T-helper 1 cell (primary cell): ENCODE measurements around the gene EPB41.

Experiments used
- DNase-seq, 5 donors: peaks; one replicate each; pipeline ENCODE4 v3.0.0-alpha.2; 2012 to 2020

EPB41 gene

DNA sequence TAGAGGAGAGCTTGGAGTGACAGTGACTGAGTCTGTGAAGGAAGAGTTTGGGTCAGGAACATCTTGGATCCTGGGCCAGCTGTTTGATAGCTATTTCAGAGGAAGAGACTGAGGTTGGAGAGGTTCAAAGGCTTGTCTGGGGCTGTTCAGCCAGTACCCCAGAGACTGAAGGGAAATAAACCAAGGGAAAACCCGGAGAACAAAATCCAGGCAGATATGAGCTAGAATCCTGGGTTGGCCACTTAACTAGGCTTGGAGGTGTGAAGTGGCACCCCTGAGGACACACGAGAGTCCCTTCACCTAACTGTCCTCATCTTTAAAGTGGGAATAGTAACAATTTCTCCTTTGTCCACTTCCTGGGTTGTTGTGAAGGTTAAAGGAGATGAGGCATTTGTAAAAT lies 23.1 kb upstream of the EPB41 start:
- no peak for DNase-seq

DNA sequence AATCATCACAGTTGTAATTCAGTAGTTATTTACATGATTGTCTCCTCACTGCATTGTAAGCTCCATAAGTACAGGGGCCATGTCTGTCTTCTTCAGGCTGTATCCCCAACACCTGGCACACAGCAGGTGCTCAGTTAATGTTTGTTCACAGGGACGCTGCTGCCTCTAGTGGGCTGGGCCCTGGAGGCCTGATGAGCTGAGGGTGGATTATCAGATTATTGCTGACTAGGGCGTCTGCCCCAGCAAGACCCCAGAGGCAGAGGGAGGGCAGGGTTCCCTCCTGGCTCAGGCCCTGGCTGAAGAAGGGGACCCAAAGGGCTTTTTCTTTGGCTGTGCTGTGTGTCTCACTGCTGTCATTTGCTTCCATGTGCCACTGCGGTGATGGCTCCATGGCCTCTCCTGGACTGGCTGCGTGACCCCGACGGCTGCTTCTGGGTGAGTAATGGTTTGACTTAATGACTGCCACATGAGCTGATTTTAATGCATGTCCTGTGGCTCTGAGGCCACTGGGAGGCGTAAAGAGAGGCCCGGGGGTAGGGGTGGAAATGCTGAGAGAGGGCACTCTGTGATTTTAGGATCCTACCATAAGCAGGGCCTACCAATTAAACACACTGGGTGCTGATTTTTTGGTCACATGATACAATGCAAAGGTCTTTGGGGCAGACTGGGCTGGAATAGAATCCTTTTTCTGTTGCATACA lies 20.8 kb upstream of the EPB41 start:
- no peak for DNase-seq

DNA sequence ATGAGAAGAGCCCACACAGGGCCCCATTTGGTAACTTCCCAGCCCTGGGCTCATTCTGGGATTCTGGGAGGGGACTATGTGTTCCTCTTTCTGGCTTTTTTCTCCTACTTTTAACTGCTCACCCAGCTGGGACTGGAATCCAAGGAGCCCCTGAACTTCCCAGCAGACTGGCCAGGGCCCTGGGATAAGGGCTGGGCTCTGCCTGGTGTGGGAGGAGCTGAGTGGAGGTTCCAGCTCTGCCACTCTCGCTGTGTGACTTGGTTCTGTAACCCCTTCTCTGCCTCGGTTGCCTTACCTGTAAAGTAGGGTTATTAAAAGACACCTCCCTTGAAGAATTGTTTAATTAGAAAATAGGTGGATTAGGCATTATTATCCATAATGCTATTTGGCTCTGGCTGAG lies 19.6 kb upstream of the EPB41 start:
- DNase-seq = no peak

DNA sequence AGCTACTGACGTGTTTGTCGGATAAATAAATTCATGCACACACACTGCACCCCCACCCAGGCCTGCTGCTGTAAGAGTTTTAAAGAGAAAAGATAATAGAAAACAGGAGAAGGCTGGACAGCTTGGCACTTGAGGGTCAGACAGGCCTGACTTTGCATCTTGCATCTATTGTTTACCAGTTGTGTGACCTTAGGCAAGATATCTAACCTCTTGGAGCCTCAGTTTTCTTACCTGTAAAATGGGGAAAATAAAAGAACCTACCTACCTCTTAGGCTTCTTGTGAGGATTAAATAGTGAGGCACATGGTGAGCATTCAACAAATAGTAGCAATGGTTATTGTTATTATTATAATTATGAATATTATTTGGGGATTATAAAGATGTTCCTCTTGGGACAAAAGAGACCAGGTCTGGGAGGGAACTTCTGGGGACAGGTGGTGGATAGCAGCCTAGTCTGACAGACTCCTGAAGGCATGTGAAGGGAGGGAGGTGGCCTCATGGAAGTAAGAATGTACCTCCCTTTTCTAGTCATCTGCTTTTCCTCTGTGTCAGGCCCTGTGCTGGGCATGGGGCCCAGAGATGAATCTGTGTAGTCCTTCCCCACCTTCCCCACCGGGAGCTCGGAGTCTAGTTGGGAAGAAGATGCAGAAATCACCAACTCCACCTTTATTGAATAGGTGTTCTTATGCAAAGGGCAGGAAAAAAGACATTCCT lies 18.3 kb upstream of the EPB41 start:
- no peak for DNase-seq

DNA sequence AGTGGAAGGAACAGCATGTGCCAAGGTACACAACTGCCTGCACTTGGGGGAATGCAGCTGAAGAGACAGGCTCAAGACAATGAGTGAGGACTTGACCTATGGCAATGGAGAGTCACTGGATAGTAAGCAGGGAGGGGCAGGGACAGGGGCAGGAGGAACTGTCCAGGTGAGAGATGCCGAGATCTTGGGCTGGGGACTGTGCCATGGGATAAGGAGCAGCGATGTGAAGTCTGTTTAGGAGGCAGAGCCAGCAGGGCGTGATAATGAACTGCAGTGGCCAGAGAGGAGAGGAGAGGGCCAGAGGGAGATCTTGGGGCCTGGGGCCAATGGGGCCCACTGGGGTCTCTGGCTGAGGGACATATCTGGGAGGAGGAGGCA lies 17.8 kb upstream of the EPB41 start:
- no peak for DNase-seq

DNA sequence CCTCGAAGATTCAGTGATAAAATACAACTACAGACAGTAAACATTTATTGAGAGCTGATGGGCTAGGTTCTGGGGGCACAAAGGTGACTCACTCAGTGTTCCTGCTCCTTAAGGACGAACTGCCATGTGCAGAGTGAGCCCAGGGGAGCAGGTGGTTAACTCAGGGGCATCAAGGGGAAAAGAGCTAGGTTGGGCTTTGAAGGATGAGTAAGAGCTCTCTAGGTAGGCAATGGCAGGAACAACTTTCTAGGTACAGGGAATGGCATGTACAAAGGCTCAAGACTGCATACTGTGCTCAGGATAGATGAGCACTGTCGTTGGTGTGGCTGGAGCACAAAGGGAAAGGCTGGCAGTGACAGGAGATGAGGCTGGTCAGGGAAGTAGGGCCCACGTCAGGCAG lies 16.6 kb upstream of the EPB41 start:
- DNase-seq = no peak

DNA sequence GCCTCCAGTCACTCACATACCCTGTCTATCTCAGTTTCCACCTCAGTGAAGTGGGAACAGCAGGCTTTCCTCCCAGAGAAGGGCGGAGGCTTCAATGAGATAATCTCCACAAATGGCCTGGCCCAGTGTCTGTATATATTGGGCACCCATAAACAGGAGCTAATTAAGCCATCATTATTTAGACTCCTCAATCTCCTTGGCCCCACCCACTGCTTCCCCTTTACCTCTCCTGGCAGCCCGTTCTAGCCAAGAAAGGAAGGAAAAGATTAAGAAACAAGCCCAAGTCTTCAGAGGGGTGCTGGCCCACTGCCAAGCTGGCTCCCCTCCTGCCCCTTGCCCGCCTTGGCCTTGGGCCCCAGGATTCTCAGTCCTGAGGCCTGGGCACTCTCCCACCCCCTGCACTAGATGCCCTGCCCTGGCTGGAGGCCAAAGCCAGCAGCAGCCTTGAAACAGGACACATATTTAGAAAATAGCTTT lies 15.9 kb upstream of the EPB41 start:
- DNase-seq = no peak

DNA sequence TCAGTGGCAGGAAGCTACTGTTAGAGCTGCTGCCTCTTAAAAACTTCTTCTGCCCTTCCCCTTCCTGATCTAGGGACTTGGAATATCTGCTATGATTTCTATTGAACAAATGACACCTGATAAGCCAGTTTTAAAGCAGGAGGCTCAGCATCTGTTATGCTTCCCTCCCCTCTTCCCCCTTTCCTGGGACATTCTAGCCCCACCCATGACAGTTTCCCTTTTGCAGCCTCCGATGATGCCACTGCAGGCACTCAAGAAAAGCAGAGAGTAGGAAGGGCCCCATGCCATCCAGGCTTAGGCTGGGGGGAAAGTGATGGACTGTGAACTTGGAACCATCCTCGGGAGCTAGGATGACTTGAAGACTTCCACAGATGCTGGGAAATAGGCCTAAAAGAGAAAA lies 15.1 kb upstream of the EPB41 start:
- no peak for DNase-seq

DNA sequence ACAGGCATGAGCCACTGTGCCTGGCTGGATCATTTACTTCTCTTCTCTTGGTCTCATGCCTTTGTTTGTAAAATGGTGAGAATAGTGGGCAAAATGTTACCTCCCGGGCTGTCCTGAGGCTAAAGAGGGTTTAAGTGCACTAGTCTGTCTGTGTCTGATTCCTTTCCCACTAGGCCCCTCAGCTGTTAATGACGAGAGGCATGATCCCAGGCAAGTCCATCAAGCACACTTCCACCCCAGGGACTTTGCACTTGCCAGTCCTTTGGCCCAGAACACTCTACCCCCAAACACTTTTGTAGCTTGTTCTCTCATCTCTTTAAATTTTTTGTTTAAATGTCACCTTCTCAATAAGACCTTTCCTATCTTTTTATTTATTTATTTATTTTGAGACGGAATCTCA lies 13.8 kb upstream of the EPB41 start:
- no peak for DNase-seq

DNA sequence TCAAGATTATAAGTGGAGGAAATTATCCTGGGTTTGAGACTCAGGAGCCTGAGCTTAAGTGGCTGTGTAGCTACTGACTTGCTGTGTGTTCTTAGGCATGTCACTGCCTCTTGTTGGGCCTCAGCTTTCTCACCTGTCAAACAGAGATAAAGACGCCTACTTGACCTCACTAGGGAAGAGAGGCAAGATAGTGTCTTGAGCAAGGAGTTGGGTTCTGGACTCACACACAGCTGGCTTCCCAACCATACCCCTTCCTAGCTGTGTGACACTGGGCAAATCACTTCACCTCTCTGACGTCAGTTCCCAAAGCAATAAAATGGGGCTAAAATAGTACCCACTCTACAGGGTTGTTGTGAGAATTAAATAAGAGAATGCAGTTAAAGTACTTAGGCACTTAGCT lies 11.6 kb upstream of the EPB41 start:
- DNase-seq = no peak

DNA sequence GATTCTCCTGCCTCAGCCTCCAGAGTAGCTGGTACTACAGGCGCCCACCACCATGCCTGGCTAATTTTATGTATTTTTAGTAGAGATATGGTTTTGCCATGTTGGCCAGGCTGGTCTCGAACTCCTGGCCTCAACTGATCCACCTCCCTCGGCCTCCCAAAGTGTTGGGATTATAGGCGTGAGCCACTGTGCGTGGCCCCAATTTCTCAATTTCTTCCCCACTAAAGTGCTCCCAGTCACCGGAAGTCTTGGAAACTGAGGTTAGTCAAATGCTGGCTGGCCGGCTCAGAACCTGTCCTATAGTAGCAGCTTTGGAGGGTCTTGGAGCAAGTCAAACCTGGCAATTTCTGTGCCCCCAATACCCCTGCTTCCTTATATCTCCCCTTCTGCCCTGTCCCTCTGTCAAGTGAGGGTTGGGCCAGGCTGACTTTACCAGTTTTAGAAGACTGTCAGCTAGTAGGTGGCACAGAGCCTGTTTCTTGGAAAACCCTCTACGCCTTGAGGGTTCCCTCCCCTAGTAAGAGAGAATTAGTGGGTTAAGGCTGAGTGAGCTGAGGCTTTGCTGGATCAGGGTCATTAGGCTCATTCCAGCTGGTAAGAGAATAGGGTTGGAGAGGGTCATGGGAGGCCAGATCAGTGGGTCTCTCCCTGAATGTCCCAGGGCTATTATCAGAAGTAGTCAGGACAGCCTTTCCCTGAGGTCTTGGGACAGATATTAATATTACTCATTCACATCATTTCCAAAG lies 8.3 kb upstream of the EPB41 start:
- DNase-seq = no peak

DNA sequence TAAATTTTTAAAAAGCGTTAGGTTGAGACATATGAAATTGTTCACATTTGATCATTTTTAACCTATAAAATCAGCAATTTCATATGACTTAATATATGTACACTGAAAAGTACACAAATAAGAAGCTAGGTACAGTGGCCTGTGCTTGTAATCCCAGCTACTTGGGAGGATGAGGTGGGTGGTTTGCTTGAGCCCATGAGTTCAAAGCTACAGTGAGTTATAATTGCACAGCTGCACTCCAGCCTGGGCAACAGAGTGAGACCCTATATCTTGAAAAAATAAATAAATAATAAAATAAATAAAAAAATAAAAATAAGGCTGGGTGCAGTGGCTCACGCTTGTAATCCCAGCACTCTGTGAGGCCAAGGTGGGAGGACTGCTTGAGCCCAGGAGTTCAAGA lies 5.2 kb upstream of the EPB41 start:
- no peak for DNase-seq

DNA sequence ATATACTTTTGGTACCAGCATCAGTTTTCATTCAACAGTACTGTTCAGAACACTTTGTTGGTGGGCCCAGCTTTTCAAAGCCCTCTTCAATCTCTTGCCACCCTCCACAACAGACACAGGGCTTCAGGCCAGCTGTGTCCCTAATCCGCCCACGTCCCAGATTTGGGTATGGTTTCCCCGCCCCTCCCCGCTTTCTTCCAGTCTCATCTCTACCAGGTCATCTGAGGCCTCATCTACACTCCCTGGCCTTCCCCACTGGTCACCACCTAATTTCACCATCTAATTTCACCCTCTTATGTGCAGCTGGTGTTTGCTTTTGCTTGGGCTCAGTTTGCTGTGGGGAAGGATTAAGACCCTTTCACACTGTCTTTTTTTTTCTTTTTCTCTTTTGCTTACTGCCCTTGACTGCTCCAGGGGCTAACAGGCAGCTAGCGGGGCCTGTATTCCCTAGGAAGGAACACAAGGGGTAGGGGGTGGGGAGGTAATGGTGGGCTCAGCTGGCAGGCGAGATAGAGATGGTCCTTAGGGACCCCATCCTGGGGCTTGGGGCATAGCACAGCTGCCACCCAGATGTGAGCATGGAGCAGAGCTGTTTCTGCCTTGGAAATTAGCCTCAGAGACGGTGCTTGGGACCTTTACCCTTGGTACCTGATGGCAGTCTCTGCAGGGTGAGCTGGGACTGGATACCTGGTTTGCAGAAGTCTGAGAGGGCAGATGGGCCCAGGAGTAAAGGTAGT lies 3.8 kb upstream of the EPB41 start:
- DNase-seq = no peak

DNA sequence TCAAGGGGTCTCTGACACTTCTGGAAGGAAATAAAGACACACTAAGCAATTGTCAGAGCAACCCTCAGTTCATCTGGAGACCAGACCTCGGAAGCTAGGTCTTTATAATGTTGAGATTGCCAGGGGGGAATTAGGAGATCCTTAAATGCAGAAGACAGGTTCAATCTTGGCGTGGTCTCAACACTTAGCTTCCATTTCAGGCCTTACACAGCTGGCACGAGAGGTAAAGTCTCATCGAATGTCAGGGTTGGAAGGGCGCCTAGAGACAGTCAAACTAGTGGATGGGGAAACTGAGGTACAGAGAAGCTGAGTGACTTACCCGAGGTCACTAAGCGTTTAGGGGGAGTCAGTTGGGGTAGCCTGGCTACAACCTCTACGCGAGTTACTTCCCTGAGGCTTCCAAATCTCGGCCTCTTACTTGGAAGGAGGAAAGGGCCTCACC lies 562 bp upstream of the EPB41 start:
- no peak for DNase-seq

DNA sequence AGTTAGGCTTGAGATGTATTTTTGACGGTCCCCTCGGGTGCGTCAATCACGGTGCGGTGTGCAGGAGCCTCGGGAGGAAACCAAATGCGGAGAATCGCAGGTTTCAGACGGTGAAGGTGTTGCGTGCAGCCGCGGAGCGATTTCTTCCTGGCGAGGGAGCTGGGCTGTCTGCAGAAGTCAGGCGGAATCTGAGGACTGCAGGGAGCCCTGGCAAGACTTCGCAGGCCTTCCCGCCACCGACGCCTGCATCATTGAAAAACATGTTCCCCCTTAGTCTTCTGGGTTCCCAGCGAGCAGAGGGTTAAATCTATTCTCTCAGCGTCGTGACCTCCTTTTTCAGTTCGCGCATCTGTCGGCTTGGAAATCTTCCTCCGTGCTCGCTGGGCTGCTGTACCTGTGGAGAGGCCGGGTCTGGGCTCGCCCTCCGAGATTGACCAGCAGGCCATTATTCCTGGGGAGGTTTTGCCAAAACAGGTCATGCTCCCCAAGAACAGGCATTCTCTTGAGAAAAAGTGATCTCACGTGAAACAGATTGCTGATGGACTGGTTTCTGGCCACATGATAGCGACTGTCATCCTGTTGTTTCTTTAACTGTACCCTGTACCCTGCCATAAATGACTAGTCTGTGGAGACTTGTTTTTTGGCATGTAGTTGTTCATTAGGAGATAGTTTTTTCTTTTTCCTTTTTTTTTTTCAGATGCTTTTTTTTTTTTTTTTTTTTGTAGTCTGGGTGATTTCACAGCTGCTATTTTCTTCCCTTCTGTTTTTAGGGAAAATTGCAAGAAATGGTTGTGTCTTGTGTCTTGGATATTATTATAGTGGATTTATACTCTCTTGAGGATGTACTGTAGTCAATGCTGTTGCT lies 894 bp downstream of the EPB41 start:
- peak in 4 of 5 donors; percentile 16 to 68 (median 40) for DNase-seq

DNA sequence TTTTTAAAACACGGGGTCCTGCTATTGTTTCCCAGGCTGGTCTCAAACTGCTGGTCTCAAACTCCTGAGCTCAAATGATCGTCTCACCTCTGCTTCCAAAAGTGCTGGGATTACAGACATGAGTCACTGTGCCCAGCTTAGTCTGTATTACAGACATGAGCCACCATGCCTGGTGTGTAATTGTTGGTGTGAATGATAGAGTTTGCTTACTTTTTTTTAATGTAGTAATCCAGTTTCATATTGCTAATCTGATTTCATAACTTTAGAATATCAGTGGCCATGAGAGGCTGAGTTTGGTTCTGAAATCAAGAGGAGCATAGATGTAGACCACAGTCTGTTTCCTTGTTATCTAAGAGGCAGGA lies 3.4 kb downstream of the EPB41 start:
- no peak for DNase-seq

DNA sequence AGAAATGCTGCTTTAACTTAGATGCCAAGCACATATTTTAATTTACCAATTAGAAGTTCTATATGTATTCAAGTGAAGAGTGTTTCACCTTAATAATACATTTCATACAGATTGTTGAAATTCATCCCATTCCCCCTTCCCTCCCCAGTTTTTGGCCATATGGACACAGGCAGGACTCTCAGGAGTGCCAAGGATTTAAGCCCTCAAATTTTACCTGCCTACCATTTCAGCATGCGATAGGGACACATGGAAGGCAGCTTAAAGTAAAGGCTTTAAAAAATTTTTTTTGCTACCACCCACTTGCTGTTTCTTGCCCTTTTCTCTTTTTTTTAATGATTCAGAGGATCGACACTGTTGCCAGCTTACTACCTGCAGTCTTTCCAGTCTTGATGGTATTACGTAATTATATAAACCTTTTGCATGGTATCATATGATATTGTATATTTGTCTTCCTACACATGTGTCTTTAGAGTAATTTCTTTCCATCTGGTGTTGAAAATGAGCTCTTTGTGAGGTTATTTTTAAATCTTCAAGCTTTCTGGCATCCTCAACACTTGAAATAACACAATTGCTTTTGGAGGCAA lies 7.0 kb downstream of the EPB41 start:
- no peak for DNase-seq

DNA sequence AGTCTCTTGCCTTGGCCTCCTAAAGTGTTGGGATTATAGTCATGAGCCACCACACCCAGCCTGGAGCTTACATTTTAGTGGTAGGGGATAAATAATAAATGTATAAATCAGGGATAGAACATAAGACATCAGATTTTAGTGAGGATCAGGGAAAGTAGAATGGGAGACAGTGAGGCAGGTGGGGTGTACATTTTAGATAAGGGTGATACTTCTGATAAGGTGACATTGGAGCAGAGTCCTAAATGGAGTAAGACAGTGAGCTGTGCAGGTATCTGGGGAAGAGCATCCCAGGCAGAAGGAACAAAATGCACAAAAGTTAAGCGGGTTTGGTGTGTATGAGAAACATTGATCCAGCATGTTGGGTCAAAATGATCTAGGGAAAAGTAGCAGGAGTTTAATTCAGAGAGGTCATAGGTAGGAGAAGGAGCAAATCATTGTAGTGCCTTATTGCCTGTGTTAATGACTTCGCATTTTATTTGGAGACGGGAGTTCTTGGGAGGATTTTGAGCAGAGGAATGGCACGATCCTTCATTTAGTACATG lies 11.1 kb downstream of the EPB41 start:
- DNase-seq = no peak

DNA sequence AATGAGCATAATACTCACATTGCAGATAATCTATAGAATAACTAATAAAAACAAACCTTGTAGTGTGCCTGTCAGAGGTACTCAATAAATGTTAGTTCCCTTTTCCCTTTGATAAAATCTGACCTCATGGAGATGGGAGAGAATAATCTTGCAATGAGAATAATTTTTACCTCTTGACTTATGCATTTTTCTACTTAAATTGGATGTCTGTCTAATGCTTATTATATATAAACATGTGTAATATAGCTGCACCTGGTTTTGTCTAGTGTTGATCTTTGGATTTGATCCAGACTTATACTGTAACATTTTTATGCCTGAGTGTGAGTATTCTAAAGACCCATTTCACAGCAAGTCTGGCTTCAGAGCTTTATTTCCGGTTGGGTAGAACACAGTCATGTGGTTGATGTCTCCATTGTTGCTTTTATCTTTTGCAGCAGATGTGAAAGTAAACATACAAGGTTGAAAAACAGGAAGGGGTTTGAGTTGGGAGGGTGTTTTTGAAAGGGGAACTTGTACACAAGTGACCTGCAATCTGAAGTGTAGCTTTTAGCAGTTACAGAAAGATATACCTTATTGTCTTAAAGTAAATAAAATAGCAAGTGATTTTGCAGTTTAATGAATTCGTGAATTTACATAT lies 12.4 kb downstream of the EPB41 start:
- peak in 4 of 5 donors; percentile 32 to 86 (median 48) for DNase-seq

DNA sequence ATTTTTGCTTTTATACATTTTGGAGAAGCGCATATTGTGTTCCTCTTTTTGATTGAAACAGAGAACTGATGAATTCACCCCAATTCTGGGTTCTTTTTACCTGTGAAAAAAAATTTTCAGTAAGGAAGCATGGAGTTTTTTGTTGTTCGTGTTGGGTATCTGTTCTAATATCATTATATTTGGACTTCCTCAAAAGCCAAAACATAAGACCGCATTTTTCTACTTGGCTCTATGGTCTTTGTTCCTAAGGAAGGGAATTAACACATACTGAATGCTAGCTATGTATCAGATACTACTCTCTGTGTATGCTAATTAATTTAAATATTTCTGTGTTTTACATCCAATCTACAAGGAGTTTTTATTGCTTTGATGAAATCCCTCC lies 12.9 kb downstream of the EPB41 start:
- no peak for DNase-seq
